Keratinocyte (primary cell): Measurements from ENCODE around the gene PSD2. TPM values are rescaled to one million over a fixed set of nuclear protein-coding genes. Genes with fewer than 3 reads are reported as not detected.

Experiments used
- DNase-seq: peaks from one replicate; pipeline ENCODE4 v3.0.0-alpha.2; 2011; ENCODE audit warnings: low read depth, missing footprints, low spot score
- FAIRE-seq: peaks from 2 replicates; lab custom pipeline; 2011; peaks lifted over from hg19 to GRCh38; lab: Jason Lieb, UNC
- H2AFZ ChIP-seq: 2 replicates; pipeline ENCODE4 v1.6.0; 2012; ENCODE audit warnings: low read length, control low read depth, inconsistent platforms; ENCODE audit not compliant: control insufficient read depth
- H3K27ac ChIP-seq: 2 replicates; pipeline ENCODE4 v1.5.1; 2011; ENCODE audit warnings: low read length; ENCODE audit not compliant: control insufficient read depth, insufficient read depth
- H3K27me3 ChIP-seq: 3 replicates; pipeline ENCODE4 v1.6.0; 2011; ENCODE audit warnings: low read length; ENCODE audit not compliant: control insufficient read depth, insufficient read depth; ENCODE audit errors: extremely low read depth
- H3K36me3 ChIP-seq, 2 experiments: 2 replicates in 1 of 2; 3 replicates in 1 of 2; pipeline ENCODE4 v1.5.1; 2011; ENCODE audit warnings: low read length in 2 of 2, mild to moderate bottlenecking in 1 of 2; ENCODE audit not compliant: control insufficient read depth in 2 of 2, insufficient read depth in 2 of 2; ENCODE audit errors: extremely low read depth in 1 of 2
- H3K4me1 ChIP-seq: 3 replicates; pipeline ENCODE4 v1.5.1; 2011; ENCODE audit warnings: low read length; ENCODE audit not compliant: control insufficient read depth, insufficient read depth; ENCODE audit errors: extremely low read depth
- H3K4me2 ChIP-seq: 3 replicates; pipeline ENCODE4 v1.6.0; 2011; ENCODE audit warnings: low read depth, low read length; ENCODE audit not compliant: control insufficient read depth, insufficient read depth; ENCODE audit errors: extremely low read depth
- H3K4me3 ChIP-seq, 3 experiments: fragments of 200-600 bp in 1 of 3; sonication (generic) in 1 of 3; 2 replicates in 2 of 3; 3 replicates in 1 of 3; pipeline ENCODE4 v1.5.1; 2011 to 2016; ENCODE audit warnings: low read length in 3 of 3, mild to moderate bottlenecking in 3 of 3, control low read depth in 2 of 3, inconsistent platforms in 1 of 3, low read depth in 1 of 3, mixed read lengths in 1 of 3, mixed run types in 1 of 3, moderate library complexity in 1 of 3; ENCODE audit not compliant: control insufficient read depth in 2 of 3, insufficient read depth in 2 of 3; ENCODE audit errors: extremely low read depth in 1 of 3
- H3K79me2 ChIP-seq: 2 replicates; pipeline ENCODE4 v1.6.0; 2012; ENCODE audit warnings: low read length; ENCODE audit not compliant: control insufficient read depth, insufficient read depth
- H3K9ac ChIP-seq: 3 replicates; pipeline ENCODE4 v1.6.0; 2011; ENCODE audit warnings: low read length; ENCODE audit not compliant: control insufficient read depth, insufficient read depth; ENCODE audit errors: extremely low read depth
- H3K9me1 ChIP-seq: 3 replicates; pipeline ENCODE4 v1.6.0; 2011; ENCODE audit warnings: low read length; ENCODE audit not compliant: control insufficient read depth, insufficient read depth; ENCODE audit errors: extremely low read depth
- H3K9me3 ChIP-seq: 2 replicates; pipeline ENCODE4 v1.5.1; 2012; ENCODE audit warnings: low read depth, low read length; ENCODE audit not compliant: control insufficient read depth
- H4K20me1 ChIP-seq: 3 replicates; pipeline ENCODE4 v1.6.0; 2011; ENCODE audit warnings: low read length; ENCODE audit not compliant: control insufficient read depth, insufficient read depth; ENCODE audit errors: extremely low read depth
- EZH2 ChIP-seq: IDR thresholded peaks from one replicate; pipeline ENCODE4 v1.6.1; 2012; ENCODE audit warnings: inconsistent platforms, mild to moderate bottlenecking, low read length, moderate library complexity
- dilution Hi-C: fragments of 300-500 bp; cut with MboI; formaldehyde crosslinking; loops from one replicate; pipeline ENCODE4 v1.7.0; 2020; ENCODE audit warnings: low sequenced_read_pairs; ENCODE audit not compliant: extremely low pct_ligation_motif_present
- polyA plus RNA-seq, 5 experiments: library from polyadenylated mRNA; depleted of rRNA in 3 of 5; stranded (reverse) in 3 of 5; stranded (forward) in 1 of 5; unstranded in 1 of 5; fragments of >200 nt; gene quantifications; 1 replicate in 1 of 5; 2 replicates in 3 of 5; 3 replicates in 1 of 5; pipeline versions ENCODE4 v1.2.1 to v1.2.3, GENCODE V29; 2011 to 2012; ENCODE audit warnings: missing spikeins in 2 of 5, low read depth in 1 of 5, low replicate concordance in 1 of 5
- TF ChIP-seq, protein P1 (sequence below), 3 experiments: IDR thresholded peaks in 1 of 3; conservative IDR thresholded peaks in 1 of 3; optimal IDR thresholded peaks in 1 of 3; 2 replicates in 2 of 3; 3 replicates in 1 of 3; pipeline versions ENCODE3 to v1.5.1; 2011; ENCODE audit warnings: low read length in 3 of 3, mild to moderate bottlenecking in 3 of 3, moderate library complexity in 2 of 3, control low read depth in 1 of 3, inconsistent platforms in 1 of 3; ENCODE audit not compliant: insufficient read depth in 2 of 3; ENCODE audit errors: extremely low read depth in 1 of 3

The PSD2 gene
- polyA plus RNA-seq, 1 donor (not counting 4 experiments of a cell fraction or from before 2014, with no cell fraction given): not detected

DNA sequence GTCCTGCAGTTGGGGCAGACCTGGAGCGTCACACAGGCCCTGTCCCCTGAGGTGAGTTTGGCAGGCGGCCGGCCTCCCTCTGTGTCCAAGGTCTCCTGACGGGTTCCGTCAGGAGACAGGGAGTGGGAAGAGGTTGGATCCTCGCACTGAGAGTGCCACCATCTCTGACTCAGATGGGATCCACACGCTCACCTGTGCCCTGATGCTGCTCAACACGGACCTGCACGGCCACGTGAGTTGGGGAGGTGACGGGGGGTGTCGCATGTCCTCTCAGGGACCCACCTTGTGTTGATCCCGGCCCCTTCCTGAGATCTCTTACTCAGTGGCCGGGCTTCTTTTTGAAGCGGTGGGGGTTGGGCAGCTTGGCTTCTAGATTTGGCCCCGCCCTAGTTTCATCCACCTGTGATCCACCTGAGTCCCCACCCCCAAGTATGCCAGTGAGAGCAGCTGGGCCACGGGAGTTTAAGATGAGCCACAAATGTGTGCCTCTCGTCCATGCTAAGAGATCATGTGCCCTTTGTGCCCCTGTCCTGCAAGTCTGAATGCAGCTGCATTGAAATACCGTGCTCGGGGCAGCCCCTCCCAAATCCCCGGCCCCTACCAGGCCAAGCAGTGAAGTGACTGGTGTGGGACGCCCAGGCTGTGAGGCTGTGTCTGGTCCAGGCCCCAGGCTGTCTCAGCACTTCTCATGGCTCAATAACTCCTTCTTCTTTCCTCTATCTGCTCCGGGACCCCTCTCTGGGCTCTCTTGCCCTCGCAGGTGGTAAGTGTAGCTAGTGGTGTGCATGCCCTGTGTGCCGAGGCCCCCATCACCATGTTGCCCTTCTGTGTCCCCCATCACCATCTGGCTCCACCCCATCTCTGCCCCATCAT is 27.2 kb downstream of the PSD2 start:
- Histone ChIP-seq H3K4me3 (no peak overlapping the region), H3K36me3 (no peaks in the 10 kb centered on the region), H4K20me1 (no peaks in the 10 kb centered on the region), H3K27me3 (no peaks in the 10 kb centered on the region), H3K4me2 (no peak overlapping the region), H2AFZ (no peak overlapping the region), H3K9ac (no peak overlapping the region), H3K9me1 (no peaks in the 10 kb centered on the region), H3K4me1 (no peaks in the 10 kb centered on the region), H3K79me2 (no peaks in the 10 kb centered on the region), H3K9me3 (no peaks in the 10 kb centered on the region), H3K27ac (no peak overlapping the region)
- TF ChIP-seq EZH2: no peak
- TF ChIP-seq, protein P1, sequence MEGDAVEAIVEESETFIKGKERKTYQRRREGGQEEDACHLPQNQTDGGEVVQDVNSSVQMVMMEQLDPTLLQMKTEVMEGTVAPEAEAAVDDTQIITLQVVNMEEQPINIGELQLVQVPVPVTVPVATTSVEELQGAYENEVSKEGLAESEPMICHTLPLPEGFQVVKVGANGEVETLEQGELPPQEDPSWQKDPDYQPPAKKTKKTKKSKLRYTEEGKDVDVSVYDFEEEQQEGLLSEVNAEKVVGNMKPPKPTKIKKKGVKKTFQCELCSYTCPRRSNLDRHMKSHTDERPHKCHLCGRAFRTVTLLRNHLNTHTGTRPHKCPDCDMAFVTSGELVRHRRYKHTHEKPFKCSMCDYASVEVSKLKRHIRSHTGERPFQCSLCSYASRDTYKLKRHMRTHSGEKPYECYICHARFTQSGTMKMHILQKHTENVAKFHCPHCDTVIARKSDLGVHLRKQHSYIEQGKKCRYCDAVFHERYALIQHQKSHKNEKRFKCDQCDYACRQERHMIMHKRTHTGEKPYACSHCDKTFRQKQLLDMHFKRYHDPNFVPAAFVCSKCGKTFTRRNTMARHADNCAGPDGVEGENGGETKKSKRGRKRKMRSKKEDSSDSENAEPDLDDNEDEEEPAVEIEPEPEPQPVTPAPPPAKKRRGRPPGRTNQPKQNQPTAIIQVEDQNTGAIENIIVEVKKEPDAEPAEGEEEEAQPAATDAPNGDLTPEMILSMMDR (optimal IDR thresholded peaks at IDR 0.05 in 1 of 3, IDR thresholded peaks at IDR 0.05 in 1 of 3, conservative IDR thresholded peaks at IDR 0.05 in 1 of 3; ENCODE audit: extremely low read depth in 1 of 3, insufficient read depth in 2 of 3, low read length in 3 of 3): no peak
- FAIRE-seq: no peak
- no peak for DNase-seq
- dilution Hi-C loops: no loop called here

DNA sequence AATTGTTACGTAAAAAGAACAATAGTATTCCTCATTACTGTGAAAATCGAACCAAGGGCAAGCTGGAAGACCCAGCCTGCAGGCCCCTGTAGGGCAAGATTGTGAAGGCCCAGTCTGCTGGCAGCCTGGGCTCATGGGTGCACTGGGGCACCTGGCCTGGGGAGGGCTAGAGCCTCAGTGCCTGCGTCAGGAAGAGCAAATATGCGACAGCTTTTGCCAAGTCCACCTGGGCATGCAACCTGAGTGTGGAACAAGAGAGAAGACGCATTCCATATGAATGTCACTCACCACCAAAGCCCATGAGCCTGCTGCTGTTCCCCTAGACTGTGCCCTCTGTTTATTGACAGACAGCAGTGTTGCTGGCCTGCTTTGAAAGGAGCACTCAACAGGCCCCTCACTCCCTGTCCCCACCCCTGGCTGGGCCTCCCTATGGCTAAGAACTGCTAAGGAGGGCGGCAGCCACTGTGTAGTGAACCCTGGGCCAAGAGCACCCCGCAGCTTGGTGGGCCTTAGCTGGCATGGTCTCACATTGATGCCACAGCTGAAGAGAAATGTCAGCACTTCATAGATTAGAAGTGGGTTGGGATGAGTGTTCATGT is 28.2 kb downstream of the PSD2 start:
- no peak for TF ChIP-seq EZH2
- TF ChIP-seq, protein P1 (optimal IDR thresholded peaks at IDR 0.05 in 1 of 3, IDR thresholded peaks at IDR 0.05 in 1 of 3, conservative IDR thresholded peaks at IDR 0.05 in 1 of 3; ENCODE audit: extremely low read depth in 1 of 3, insufficient read depth in 2 of 3, low read length in 3 of 3): no peak
- H3K79me2 ChIP-seq: no peaks in the 10 kb centered on the region
- H3K4me2 ChIP-seq: no peak overlapping the region
- H3K4me1 ChIP-seq: no peaks in the 10 kb centered on the region
- no peaks in the 10 kb centered on the region for H3K9me3 ChIP-seq
- no peaks in the 10 kb centered on the region for H4K20me1 ChIP-seq
- no peaks in the 10 kb centered on the region for H3K9me1 ChIP-seq
- no peaks in the 10 kb centered on the region for H3K27me3 ChIP-seq
- no peak overlapping the region for H3K27ac ChIP-seq
- DNase-seq (no peak), FAIRE-seq (no peak)
- no peak overlapping the region for H3K9ac ChIP-seq
- H3K36me3 ChIP-seq: no peaks in the 10 kb centered on the region
- dilution Hi-C loops: no loop called here
- H3K4me3 ChIP-seq: no peak overlapping the region
- no peak overlapping the region for H2AFZ ChIP-seq
